NCI-H748 treated with DMSO at 0.1 percent for 48 hours (cell line): ENCODE measurements around the gene SHB.
A peak's percentile ranks its signal among the peaks of the same experiment; 100 is the strongest.

Experiments used
- DNase-seq: peaks from one replicate; lab custom pipeline; 2025; lab: John Stamatoyannopoulos, UW

SHB gene

GRCh38 chr9:38008168-38009034, 60.6 kb downstream of the SHB start:
- peak; percentile 26 for DNase-seq

DNA sequence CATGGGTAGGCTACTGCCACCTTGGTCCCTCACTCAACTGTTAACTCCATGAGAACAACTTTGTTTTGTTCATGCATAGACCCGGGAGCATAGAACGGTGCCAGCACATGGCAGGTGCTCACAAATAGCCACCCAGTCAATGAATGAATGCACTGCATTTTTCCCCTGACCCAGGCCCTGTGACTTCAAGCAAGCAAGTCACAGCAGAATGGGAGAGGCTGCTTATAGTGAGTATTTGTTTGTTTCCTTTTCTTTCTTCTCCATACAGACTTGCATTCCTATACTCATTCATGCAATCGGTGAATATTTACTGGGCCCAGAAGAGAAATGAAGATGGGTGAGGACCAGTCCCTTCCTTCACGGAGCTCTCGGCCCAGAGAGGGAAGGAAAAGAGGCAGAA, 62.0 kb downstream of the SHB start:
- DNase-seq, result no peak

DNA sequence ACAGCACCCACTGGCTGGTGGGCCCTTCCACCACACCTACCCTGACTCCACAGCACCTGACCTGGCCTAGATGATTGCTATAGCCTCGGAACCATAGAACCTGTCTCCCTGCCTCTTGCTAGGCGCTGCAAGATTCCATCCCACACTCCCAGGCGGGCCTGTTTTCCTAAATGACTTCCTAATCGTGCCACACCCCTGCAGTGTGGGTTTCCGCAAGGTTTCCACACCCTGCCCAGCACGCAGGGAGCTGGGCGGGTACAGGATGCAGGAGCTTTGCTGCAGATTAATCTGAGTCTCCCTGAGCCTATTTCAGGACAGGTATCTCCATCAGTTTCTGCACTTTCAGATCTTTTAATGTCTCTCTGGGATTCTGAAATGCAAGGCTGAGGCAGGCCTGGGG, 62.9 kb downstream of the SHB start:
- DNase-seq, result no peak

- DNase-seq, result no peak
Observed at GRCh38 chr9:38004809-38005560, 64.0 kb downstream of the SHB start.

GRCh38 chr9:38003946-38004808, 64.8 kb downstream of the SHB start:
- no peak for DNase-seq

- DNase-seq, result no peak
Observed at GRCh38 chr9:38003230-38003629, 65.8 kb downstream of the SHB start.

DNA sequence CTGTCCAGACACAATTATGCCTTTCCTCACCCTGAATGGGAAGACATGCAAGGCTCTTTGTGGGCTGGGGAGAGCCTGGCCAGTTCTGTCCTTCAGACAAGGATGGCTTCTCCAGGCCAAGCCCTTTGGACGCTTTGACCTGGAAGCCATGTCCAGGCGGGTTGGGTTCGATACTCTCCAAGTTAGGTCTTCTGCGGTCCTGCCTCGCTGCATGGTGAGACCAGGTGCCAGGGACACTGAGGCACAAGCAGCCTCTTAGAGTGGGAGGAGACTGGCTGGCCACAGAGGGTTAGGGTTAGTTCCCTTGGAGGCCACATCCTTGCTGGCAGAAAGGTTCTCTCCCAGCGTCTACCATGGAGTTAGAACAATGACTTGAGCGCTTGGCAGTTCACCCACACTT, 67.6 kb downstream of the SHB start:
- DNase-seq, result no peak

GRCh38 chr9:38000735-38001134, 68.3 kb downstream of the SHB start:
- no peak for DNase-seq

- no peak for DNase-seq
Observed at GRCh38 chr9:38000332-38000731, 68.7 kb downstream of the SHB start.

DNA sequence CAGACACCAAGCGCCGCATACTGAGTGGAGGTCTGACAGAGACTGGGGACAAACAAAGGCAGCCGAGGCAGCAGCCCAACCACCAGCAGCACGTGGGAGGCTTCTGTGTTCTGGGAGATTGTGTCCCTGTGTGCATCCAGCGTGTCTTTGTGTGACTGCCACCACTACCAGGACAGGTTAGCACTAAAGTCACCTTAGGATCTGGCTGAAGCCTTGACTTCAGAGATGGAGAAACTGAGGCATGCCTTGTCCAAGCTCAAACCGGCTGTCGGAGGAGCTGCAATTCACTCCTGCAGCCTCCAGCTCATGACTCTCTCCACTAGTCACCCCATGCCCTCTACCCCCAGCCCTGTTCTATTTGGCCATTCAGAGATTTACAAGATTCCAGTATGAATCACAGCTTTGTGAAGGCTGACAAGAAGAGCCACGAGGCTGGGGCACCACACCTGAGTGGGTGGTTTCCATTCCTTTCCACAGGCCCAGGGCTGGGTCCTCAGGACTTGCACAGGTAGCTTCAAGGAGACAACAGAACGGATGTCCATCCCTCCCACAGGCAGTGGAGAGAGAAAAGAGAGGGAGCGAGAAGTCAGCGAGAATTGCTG, 69.3 kb downstream of the SHB start:
- DNase-seq, result no peak

- DNase-seq, result no peak
Observed at GRCh38 chr9:37998881-37999587, 70.0 kb downstream of the SHB start.

GRCh38 chr9:37997636-37998374, 71.2 kb downstream of the SHB start:
- DNase-seq, result no peak

GRCh38 chr9:37996819-37997217, 72.2 kb downstream of the SHB start:
- no peak for DNase-seq

GRCh38 chr9:37995961-37996818, 72.8 kb downstream of the SHB start:
- no peak for DNase-seq

DNA sequence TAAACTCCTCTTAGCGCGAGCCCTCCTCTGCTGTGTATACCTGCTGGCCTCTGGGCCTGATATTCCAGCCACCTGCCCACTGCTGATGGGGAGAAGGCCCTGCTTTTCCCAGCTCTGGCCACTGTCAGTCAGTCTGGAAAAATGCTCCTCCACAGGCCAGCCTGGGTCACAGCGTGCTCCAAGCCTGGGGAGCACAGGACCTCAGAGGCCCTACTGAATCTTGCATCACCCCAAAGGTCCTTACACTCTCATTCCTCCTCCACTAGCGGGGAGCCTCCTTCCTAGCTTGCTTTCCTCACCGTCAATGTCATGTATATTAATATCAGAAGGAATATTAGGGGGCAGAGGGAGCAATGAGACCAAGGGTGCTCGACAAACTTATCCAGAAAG, 73.7 kb downstream of the SHB start:
- no peak for DNase-seq

DNA sequence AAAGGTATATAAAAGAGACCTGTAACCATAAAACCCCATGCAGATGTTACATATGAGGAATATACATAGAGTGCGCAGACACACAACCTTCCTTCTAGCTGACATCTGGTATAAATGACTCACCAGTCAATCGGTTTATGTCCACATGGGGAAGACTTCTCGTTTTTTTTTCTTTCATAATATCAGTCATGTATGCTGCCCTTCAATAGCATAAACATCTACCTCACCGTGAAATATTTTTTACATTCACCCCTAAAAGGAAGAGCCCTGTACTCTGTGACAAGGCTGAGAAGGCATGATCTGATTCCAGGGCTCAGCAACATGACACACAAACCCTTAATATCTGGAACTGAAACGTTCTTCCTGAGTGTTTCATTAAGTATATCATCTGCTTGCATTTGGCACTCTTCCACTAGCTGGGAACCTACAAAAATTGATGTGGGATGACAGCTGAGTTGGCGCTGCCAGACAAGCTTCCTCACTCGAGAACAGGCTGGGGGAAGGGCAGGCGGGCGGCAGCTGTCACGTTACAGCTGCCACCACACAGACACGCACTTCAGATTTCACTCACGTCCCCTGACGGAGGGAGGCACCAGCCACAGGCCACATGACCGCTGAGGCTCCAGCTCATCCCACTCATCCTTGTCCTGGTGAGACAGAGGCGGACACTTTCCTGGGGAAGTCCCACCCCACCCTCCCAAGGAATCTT, 74.2 kb downstream of the SHB start:
- DNase-seq, result peak; percentile 4

DNA sequence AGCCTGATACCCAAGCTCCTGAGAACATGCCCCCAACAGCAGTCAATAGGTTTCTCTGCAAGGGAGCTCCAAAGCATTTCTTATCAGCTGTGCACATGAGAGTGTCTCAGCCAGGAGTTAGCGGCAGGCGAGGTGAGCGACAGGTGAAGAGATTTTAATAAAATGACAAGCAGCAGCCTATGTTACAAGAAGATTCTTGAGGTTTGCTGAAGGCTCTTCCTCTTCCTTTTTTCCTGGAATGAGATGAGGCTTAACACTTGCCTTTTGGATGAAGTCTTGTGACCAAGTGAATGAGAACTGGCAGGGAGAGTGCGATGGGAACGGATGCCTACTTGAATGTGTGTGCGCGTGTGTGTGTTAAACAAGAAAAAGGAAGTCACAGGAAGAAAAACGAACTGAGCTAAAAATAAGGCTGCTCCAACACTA, 76.1 kb downstream of the SHB start:
- no peak for DNase-seq

DNA sequence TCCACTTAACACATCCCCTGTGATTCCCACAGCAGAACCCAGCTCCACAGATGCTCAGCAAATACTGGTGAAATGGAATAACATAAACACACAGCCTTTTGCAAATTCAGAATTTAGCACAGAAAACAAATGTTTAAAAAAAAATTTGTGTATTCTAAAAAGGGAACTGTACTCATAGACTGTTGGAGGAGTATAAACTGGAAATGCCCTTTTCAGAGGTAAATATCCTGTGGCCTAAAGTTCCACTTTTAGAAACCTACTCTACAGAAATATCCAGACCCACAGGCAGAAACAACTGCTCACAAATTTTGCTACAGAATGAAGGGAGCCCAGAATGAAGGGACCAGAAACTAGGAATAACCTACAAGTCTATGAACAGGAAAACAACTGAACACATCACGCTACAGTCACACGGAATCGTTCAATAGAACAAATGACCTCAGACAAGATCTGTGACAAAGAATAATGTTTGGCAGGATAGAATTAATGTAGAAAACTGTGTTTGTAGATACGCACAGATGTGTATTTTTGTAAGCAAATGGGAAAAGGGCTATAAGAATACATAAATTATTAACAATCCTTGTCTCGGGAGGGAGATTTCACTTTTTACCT, 78.5 kb downstream of the SHB start:
- DNase-seq, result no peak

DNA sequence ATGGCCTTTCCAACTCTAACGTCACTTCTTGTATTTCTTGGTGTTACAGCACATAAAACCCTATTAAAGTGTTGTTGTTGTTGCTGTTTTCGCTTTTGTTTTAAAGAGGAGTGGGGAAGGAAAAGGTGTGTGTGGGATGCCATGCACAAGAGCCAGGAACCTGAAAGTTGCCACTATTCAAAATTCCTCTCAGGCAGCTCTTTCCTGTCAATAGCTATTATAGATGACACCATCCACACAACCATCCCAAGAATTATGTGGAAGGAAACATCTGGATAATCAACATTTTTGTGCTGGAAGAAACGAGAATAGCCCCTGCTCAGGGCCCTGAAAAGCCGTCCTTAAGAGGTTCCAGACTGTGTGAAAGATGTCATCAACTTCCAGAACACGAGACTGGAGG, 79.3 kb downstream of the SHB start:
- DNase-seq, result no peak
